HUES64 (cell line): ENCODE measurements around the gene TBX4.

ENCODE experiments used
- H3K27ac ChIP-seq: 2 replicates; pipeline ENCODE4 v1.7.0; 2013; ENCODE audit warnings: low read depth, low read length, inconsistent platforms
- H3K27me3 ChIP-seq: 2 replicates; pipeline ENCODE4 v1.6.1; 2013; ENCODE audit warnings: mild to moderate bottlenecking, low read length; ENCODE audit not compliant: insufficient read depth
- H3K36me3 ChIP-seq: 2 replicates; pipeline ENCODE4 v1.6.1; 2013; ENCODE audit warnings: mild to moderate bottlenecking, low read length; ENCODE audit not compliant: insufficient read depth
- H3K4me1 ChIP-seq: 2 replicates; pipeline ENCODE4 v1.6.1; 2013; ENCODE audit warnings: mild to moderate bottlenecking, low read length, moderate library complexity; ENCODE audit not compliant: insufficient read depth
- H3K4me3 ChIP-seq: 2 replicates; pipeline ENCODE4 v1.5.1; 2013; ENCODE audit warnings: mild to moderate bottlenecking, low read length, moderate library complexity
- H3K9ac ChIP-seq: 2 replicates; pipeline ENCODE4 v1.6.1; 2013; ENCODE audit warnings: mild to moderate bottlenecking, low read depth, low read length
- H3K9me3 ChIP-seq: 2 replicates; pipeline ENCODE4 v1.6.1; 2013; ENCODE audit warnings: low read depth, low read length; ENCODE audit not compliant: insufficient read depth
- whole genome bisulfite sequencing: fragments of 150-250, 120-280 bp; methylation state at CpG from one replicate; pipeline ENCODE4 v1.1.7; 2013; ENCODE audit warnings: missing lambda C conversion rate; 5-methylcytosine and 5-hydroxymethylcytosine counted together

The TBX4 gene

GRCh38 chr17:61474235-61474927, 22.2 kb downstream of the TBX4 start:
- H3K27me3 ChIP-seq = peaks cover 13% of the 10 kb centered on the region
- H3K4me1 ChIP-seq = no peaks in the 10 kb centered on the region; the same call in 1 of the 2 replicates
- no peaks in the 10 kb centered on the region for H3K9me3 ChIP-seq
- WGBS = 93% methylated on average over 12 of the region's 12 CpGs
- no peak overlapping the region for H3K9ac ChIP-seq
- no peak overlapping the region for H3K27ac ChIP-seq
- H3K4me3 ChIP-seq = no peak overlapping the region
- H3K36me3 ChIP-seq = no peaks in the 10 kb centered on the region

- no peak overlapping the region for H3K4me3 ChIP-seq
- no peaks in the 10 kb centered on the region for H3K36me3 ChIP-seq
- no peak overlapping the region for H3K9ac ChIP-seq
- H3K27ac ChIP-seq = no peak overlapping the region
- no peaks in the 10 kb centered on the region; the same call in 1 of the 2 replicates for H3K4me1 ChIP-seq
- 94% methylated on average over 6 of the region's 6 CpGs for WGBS
- H3K27me3 ChIP-seq = peaks cover 7% of the 10 kb centered on the region
- H3K9me3 ChIP-seq = no peaks in the 10 kb centered on the region
Measured at GRCh38 chr17:61474934-61475333, 22.7 kb downstream of the TBX4 start.

- Histone ChIP-seq H3K27me3 (0 out of 2 replicates have a peak, but pooled peaks cover 2% of the 10 kb centered on the region), H3K36me3 (no peaks in the 10 kb centered on the region), H3K27ac (no peak overlapping the region), H3K9me3 (no peaks in the 10 kb centered on the region), H3K4me3 (no peak overlapping the region), H3K9ac (no peak overlapping the region), H3K4me1 (no peaks in the 10 kb centered on the region; the same call in 1 of the 2 replicates)
- WGBS = 92% methylated on average over 8 of the region's 8 CpGs
Measured at GRCh38 chr17:61475726-61476125, 23.5 kb downstream of the TBX4 start.

- Histone ChIP-seq H3K27ac (no peak overlapping the region), H3K9ac (no peak overlapping the region), H3K27me3 (0 out of 2 replicates have a peak, but pooled peaks cover 2% of the 10 kb centered on the region), H3K36me3 (no peaks in the 10 kb centered on the region), H3K4me3 (no peak overlapping the region), H3K4me1 (no peaks in the 10 kb centered on the region; the same call in 1 of the 2 replicates), H3K9me3 (no peaks in the 10 kb centered on the region)
- WGBS = 80% methylated on average over 17 of the region's 17 CpGs
Measured at GRCh38 chr17:61476476-61477203, 24.4 kb downstream of the TBX4 start.

- Histone ChIP-seq H3K36me3 (no peaks in the 10 kb centered on the region), H3K4me1 (no peaks in the 10 kb centered on the region; the same call in 1 of the 2 replicates), H3K4me3 (no peak overlapping the region), H3K27me3 (0 out of 2 replicates have a peak, but pooled peaks cover 2% of the 10 kb centered on the region), H3K9ac (no peak overlapping the region), H3K27ac (no peak overlapping the region), H3K9me3 (no peaks in the 10 kb centered on the region)
- WGBS = 73% methylated on average over 23 of the region's 23 CpGs
Measured at GRCh38 chr17:61477204-61477834, 25.1 kb downstream of the TBX4 start.

GRCh38 chr17:61478026-61478789, 26.0 kb downstream of the TBX4 start:
- Histone ChIP-seq H3K9me3 (no peaks in the 10 kb centered on the region), H3K36me3 (no peaks in the 10 kb centered on the region), H3K27ac (no peak overlapping the region), H3K4me1 (no peaks in the 10 kb centered on the region; the same call in 1 of the 2 replicates), H3K27me3 (0 out of 2 replicates have a peak, but pooled peaks cover 2% of the 10 kb centered on the region), H3K4me3 (no peak overlapping the region), H3K9ac (no peak overlapping the region)
- WGBS = 90% methylated on average over 9 of the region's 9 CpGs

GRCh38 chr17:61478790-61479492, 26.7 kb downstream of the TBX4 start:
- no peak overlapping the region for H3K4me3 ChIP-seq
- no peaks in the 10 kb centered on the region for H3K9me3 ChIP-seq
- 87% methylated on average over 14 of the region's 14 CpGs for WGBS
- H3K27ac ChIP-seq = no peak overlapping the region
- 0 out of 2 replicates have a peak, but pooled peaks cover 2% of the 10 kb centered on the region for H3K27me3 ChIP-seq
- H3K9ac ChIP-seq = no peak overlapping the region
- no peaks in the 10 kb centered on the region for H3K36me3 ChIP-seq
- no peaks in the 10 kb centered on the region; the same call in 1 of the 2 replicates for H3K4me1 ChIP-seq

GRCh38 chr17:61479493-61480413, 27.5 kb downstream of the TBX4 start:
- 91% methylated on average over 24 of the region's 25 CpGs for WGBS
- H3K4me3 ChIP-seq = no peak overlapping the region
- no peaks in the 10 kb centered on the region; the same call in 1 of the 2 replicates for H3K4me1 ChIP-seq
- H3K9me3 ChIP-seq = no peaks in the 10 kb centered on the region
- no peak overlapping the region for H3K9ac ChIP-seq
- H3K27ac ChIP-seq = no peak overlapping the region
- 0 out of 2 replicates have a peak, but pooled peaks cover 2% of the 10 kb centered on the region for H3K27me3 ChIP-seq
- H3K36me3 ChIP-seq = no peaks in the 10 kb centered on the region

GRCh38 chr17:61480414-61480807, 28.2 kb downstream of the TBX4 start:
- Histone ChIP-seq H3K9me3 (no peaks in the 10 kb centered on the region), H3K4me3 (no peak overlapping the region), H3K36me3 (no peaks in the 10 kb centered on the region), H3K27ac (no peak overlapping the region), H3K4me1 (no peaks in the 10 kb centered on the region; the same call in 1 of the 2 replicates), H3K27me3 (no peaks in the 10 kb centered on the region), H3K9ac (no peak overlapping the region)
- WGBS = 82% methylated on average over 5 of the region's 5 CpGs
